ENCODE data around the gene SLC24A3.

Gene SLC24A3

GRCh38 chr20:19275630-19276071 lies 63.2 kb downstream of the SLC24A3 start:
- CTCF ChIA-PET, result no interaction called here
- POLR2A ChIA-PET, result no interaction called here

DNA sequence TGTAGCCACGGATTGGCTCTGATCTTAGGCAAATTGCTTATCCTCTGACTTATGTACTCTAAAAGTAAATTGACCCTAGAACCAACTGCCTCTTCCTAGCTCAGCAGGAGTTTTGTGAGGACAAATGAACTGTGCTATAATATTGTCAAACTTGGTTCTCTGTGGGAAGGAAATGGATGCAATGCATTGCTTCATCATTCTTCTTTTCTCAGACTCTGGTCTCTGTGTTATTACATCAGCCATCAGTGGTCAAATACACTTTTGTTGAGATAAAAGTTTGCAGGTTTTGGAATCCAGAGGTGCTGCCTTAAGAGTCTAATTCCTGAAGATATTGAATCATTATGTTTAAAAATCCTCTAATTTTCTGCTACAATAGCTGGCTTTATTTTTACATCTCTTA lies 64.9 kb downstream of the SLC24A3 start:
- H3K4me3 ChIP-seq (ENCODE audit: low read depth, low read length), result no peak overlapping the region
- POLR2A ChIA-PET, result no interaction called here
- no peaks in the 10 kb centered on the region for H3K36me3 ChIP-seq (ENCODE audit: control insufficient read depth in 2 of 2, insufficient read depth in 1 of 2, low read length in 2 of 2)
- no peak overlapping the region for H3K27ac ChIP-seq (ENCODE audit: extremely low read depth, low read depth, low read length)
- no peaks in the 10 kb centered on the region for H3K9me3 ChIP-seq (ENCODE audit: control insufficient read depth, insufficient read depth, low read depth, low read length)
- CTCF ChIA-PET, result no interaction called here
- no peaks in the 10 kb centered on the region for H3K4me1 ChIP-seq (ENCODE audit: control insufficient read depth, insufficient read depth, low read length)
- TF ChIP-seq ZNF112 (tag by site-specific recombination; IDR thresholded peaks at IDR 0.05), result no peak
- no peak for TF ChIP-seq ZNF747 (tag by site-specific recombination; IDR thresholded peaks at IDR 0.05)
- no peak for TF ChIP-seq ZNF488 (tag by site-specific recombination; IDR thresholded peaks at IDR 0.05)

More at GRCh38 chr20:19275630-19276071, 63.2 kb downstream of the SLC24A3 start:
- Histone ChIP-seq H3K27ac (ENCODE audit: extremely low read depth, low read depth, low read length) (no peak overlapping the region), H3K4me3 (ENCODE audit: low read depth, low read length) (no peak overlapping the region), H3K36me3 (ENCODE audit: control insufficient read depth in 2 of 2, insufficient read depth in 1 of 2, low read length in 2 of 2) (no peaks in the 10 kb centered on the region), H3K4me1 (ENCODE audit: control insufficient read depth, insufficient read depth, low read length) (no peaks in the 10 kb centered on the region), H3K9me3 (ENCODE audit: control insufficient read depth, insufficient read depth, low read depth, low read length) (no peaks in the 10 kb centered on the region)
- TF ChIP-seq ZNF184 (tag by site-specific recombination; IDR thresholded peaks at IDR 0.05) (no peak), ZNF404 (tag by site-specific recombination; IDR thresholded peaks at IDR 0.05) (no peak), ZNF391 (tag by site-specific recombination; IDR thresholded peaks at IDR 0.05; ENCODE audit: borderline replicate concordance, low read depth) (no peak), ZNF677 (tag by site-specific recombination; IDR thresholded peaks at IDR 0.05) (no peak), ZNF76 (tag by site-specific recombination; IDR thresholded peaks at IDR 0.05; ENCODE audit: borderline replicate concordance, low read depth) (no peak), TRIM28 (IDR thresholded peaks at IDR 0.05; ENCODE audit: borderline replicate concordance, low read length) (no peak), ZNF112 (tag by site-specific recombination; IDR thresholded peaks at IDR 0.05) (no peak), KLF7 (tag by site-specific recombination; IDR thresholded peaks at IDR 0.05; ENCODE audit: borderline replicate concordance) (no peak), ZNF221 (tag by site-specific recombination; IDR thresholded peaks at IDR 0.05; ENCODE audit: borderline replicate concordance) (no peak), ZNF214 (tag by site-specific recombination; IDR thresholded peaks at IDR 0.05; ENCODE audit: borderline replicate concordance) (no peak), ZNF280C (tag by site-specific recombination; IDR thresholded peaks at IDR 0.05) (no peak), ZNF529 (tag by site-specific recombination; IDR thresholded peaks at IDR 0.05; ENCODE audit: insufficient replicate concordance) (no peak), ZNF366 (tag by site-specific recombination; conservative IDR thresholded peaks at IDR 0.05) (no peak), ZNF16 (tag by site-specific recombination; IDR thresholded peaks at IDR 0.05; ENCODE audit: low read depth) (no peak), HOXA7 (CRISPR knock-in tag; IDR thresholded peaks at IDR 0.05; ENCODE audit: borderline replicate concordance) (no peak), ZNF555 (tag by site-specific recombination; conservative IDR thresholded peaks at IDR 0.05) (no peak), KLF8 (tag by site-specific recombination; IDR thresholded peaks at IDR 0.05) (no peak), ZNF416 (tag by site-specific recombination; IDR thresholded peaks at IDR 0.05) (no peak), PATZ1 (tag by site-specific recombination; IDR thresholded peaks at IDR 0.05) (no peak)
- TF ChIP-seq, protein P1, sequence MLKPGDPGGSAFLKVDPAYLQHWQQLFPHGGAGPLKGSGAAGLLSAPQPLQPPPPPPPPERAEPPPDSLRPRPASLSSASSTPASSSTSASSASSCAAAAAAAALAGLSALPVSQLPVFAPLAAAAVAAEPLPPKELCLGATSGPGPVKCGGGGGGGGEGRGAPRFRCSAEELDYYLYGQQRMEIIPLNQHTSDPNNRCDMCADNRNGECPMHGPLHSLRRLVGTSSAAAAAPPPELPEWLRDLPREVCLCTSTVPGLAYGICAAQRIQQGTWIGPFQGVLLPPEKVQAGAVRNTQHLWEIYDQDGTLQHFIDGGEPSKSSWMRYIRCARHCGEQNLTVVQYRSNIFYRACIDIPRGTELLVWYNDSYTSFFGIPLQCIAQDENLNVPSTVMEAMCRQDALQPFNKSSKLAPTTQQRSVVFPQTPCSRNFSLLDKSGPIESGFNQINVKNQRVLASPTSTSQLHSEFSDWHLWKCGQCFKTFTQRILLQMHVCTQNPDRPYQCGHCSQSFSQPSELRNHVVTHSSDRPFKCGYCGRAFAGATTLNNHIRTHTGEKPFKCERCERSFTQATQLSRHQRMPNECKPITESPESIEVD (tag by site-specific recombination; IDR thresholded peaks at IDR 0.05), result no peak
